Measurements from ENCODE around the gene ATXN10.

- TF ChIP-seq POLR2A (IDR thresholded peaks at IDR 0.05) = no peak
- no peak for TF ChIP-seq CTCF (IDR thresholded peaks at IDR 0.05)
Observed at GRCh38 chr22:45785458-45785857, 113.8 kb downstream of the ATXN10 start.

Measured in esophagus squamous epithelium (tissue), 4 donors.